GM19467 (cell line): Measurements from ENCODE around the gene NEK3.
"Not testable (repeated sequence)": the region's sequence is repeated elsewhere in the genome, so short reads cannot be mapped to it uniquely, and the experiment has no call there.

Experiments used
- ATAC-seq: cut with Tn5 transposase; IDR thresholded peaks from one replicate; pipeline ENCODE4 v1.9.1; 2021; ENCODE audit warnings: mild to moderate bottlenecking, moderate library complexity; ENCODE audit not compliant: unreplicated experiment

The NEK3 gene, protein sequence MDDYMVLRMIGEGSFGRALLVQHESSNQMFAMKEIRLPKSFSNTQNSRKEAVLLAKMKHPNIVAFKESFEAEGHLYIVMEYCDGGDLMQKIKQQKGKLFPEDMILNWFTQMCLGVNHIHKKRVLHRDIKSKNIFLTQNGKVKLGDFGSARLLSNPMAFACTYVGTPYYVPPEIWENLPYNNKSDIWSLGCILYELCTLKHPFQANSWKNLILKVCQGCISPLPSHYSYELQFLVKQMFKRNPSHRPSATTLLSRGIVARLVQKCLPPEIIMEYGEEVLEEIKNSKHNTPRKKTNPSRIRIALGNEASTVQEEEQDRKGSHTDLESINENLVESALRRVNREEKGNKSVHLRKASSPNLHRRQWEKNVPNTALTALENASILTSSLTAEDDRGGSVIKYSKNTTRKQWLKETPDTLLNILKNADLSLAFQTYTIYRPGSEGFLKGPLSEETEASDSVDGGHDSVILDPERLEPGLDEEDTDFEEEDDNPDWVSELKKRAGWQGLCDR

DNA sequence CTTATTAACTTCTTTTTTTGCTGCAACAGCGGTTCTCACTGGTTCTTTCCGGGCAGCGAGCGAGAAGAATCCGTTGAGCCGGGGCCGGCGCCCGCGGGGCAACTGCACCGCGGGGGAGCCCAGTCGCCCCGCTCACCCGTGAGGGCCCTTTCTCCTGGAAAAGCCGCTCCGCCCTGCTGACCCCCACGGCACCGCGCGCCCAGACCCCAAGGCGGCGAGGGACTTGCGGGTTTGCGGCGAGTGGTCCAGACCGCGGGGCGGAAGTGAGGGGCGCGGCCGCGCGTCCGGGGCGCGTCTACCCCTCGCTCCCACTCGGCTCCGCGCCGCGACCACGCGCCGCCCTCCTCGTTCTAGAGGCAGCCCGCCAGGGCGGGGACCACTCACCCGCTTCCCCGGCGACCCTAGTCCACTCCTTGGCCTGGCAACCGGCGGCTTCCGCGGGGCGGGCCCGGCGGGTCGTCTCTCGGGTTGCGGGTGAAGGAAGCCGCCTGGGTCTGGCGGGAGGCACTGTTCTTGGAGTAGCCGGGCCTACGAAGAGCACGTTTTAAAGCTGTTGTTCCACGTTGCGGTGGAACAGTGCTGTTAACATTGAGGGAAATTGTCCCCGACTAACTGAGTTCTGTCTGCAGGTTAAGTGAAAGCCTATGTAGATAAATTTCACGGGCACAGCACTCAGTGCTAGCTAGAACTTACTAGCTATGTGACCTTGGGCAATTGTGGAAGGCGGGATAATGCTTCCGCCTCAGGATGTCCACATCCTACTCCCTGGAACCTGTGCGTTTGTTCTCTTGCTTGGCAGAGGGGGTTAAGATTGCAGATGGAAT is at the start of gene NEK3:
Gene NEK3 (minus strand): TSS at position 439 of the 824 bp plus-strand sequence. CDS start 3,406 bp downstream, outside the sequence.
- ATAC-seq: peak; percentile 81

DNA sequence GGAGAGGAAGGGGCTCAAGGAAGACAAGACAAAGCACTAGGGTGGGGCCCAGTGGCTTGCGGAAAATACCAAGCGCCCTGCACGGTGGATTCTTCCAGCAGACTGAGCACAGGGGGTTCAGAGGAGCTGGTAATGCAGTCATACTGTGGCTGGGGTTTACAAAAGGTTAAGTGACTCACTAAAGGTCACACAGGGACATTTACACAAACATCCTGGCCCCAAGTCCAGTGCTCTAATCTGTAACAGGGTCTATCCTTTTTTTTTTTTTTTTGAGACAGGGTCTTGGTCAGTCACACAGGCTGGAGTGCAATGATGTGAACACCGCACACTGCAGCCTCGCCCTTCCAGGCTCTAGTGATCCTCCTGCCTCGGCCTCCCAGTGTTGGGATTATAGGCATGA is 49.0 kb upstream of the NEK3 start:
- ATAC-seq: not testable (repeated sequence)

DNA sequence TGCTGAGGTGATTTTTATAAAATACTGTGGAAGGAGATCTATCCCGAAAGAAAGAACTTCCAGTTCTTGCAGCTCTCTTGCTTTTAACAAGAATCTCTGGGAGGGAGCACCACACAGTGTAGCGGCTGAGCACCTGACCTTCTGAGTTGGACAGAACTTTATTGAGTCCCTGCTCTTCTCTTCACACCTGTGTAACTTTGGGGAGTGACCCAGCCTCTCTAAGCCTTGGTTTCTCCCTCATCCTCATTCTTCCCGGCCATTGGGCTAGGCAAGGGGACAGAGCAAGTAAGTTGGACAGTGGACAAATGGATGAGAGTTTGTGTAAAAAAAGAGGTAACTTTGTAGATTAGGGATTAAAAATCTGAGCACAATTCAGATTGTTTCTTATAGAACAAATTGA is 48.5 kb upstream of the NEK3 start:
- ATAC-seq: not testable (repeated sequence)

- not testable (repeated sequence) for ATAC-seq
These were observed 47.9 kb upstream of the NEK3 start for GRCh38 chr13:52207337-52207736.

GRCh38 chr13:52204546-52204945 is 45.1 kb upstream of the NEK3 start:
- ATAC-seq: not testable (repeated sequence)

DNA sequence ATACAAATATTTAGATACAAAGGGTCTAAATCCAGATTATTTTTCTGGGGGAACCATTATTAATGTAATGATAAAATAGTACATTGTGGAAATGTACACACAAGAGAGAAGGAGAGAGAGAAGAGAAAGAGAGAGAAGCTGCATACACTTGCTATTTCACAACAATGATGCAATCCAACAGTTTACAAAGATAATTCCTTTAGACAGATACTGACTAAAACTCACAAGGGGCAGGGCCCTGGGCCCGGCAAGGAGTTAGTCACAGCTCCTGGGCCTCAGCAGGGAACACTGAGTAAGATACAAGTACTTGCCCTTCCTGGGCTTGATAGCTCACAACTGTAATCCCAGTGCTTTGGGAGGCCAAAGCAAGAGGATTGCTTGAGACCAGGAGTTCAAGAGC is 44.5 kb upstream of the NEK3 start:
- not testable (repeated sequence) for ATAC-seq

DNA sequence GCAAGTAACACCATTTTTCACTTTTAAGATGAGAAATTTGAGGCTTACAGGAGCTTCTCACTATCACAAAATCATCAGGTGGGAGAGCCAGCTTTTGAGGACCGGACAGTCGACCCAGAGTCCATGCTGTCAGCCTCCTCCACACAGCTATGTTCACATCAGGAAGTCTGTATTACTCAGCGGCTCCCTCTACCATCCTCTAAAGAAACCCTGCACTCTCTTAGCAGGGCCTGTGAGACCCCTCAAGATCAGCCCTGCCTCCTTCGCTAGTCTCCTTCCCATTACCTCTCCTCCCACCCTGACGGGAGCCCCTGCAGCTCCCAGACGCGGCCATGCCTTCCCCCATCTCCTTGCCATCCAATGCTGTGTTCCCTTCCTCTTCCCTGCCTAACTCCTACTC is 43.1 kb upstream of the NEK3 start:
- ATAC-seq: not testable (repeated sequence)

GRCh38 chr13:52201439-52202193 is 42.2 kb upstream of the NEK3 start:
- not testable (repeated sequence) for ATAC-seq

DNA sequence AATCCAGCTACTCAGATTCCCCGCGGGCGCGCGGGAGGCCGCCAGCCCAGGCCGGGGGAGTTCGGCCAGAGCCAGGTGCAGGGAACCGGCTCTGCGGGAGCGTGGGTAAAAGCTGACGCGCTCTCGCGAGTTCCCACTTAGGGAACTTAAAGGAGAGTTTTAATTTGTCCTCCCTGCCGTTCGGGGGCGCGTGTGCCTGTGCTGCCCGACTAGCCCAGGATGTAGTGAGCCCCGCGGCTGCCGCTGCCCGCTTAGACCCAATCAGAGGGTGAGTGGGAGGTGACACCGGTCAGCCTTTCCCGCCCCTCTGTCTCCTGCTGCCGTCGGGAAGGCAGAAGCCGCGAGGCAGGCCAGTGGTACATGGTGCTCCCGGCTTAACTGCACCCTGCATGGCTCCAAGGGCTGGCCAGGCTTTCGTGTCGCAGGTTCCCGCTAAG is 36.0 kb upstream of the NEK3 start:
- peak; percentile 57 for ATAC-seq

GRCh38 chr13:52194184-52194868 is 34.9 kb upstream of the NEK3 start:
- peak; percentile 71 for ATAC-seq

DNA sequence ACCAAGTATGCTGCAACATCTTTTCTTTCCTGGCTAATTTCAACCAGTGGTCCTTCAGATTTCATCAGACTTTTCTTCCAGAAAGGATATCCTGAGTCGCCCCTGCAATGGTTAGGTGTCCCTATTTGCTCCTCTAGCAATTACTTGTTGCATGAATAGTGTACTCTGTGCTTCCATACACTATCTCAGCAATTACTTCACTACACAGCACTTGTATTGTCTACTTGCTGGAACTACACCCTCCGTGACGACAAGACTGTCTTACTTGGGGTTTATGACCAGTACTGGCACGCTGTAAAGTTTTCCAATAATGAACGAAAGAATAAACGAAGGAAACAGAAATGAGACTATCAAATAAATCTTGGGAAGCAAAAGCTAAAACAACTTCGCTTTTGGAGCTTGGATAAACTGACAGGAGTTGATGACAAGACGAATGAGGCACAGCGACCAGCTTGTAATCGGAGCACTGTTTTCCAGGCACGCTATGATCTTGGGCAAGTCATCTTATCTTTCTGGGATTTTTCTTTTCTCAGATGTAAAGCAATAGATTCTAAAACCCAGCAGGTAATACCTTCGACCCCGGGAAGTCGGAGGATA is 34.3 kb upstream of the NEK3 start:
- ATAC-seq: peak; percentile 4

- ATAC-seq: not testable (repeated sequence)
These were observed 28.2 kb upstream of the NEK3 start for GRCh38 chr13:52187424-52188187.

DNA sequence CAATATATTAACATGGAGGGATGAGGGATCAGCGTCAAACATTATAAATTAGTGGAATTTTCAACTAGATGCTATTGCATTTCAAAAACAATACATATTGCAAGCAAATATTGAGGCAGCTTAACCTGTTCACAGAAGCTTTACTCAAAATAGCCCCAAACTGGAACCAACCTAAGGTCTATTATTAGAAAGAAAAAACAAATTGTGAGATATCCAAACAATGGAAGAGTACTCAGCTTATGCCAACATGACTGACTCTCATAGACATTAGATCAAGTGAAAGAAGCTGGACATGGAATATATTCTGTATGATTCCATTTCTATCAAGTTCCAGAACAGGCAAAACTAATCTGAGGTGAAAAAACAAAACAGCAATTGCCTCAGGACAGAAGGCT is 27.6 kb upstream of the NEK3 start:
- ATAC-seq: no peak

GRCh38 chr13:52181316-52181954 is 22.0 kb upstream of the NEK3 start:
- not testable (repeated sequence) for ATAC-seq

DNA sequence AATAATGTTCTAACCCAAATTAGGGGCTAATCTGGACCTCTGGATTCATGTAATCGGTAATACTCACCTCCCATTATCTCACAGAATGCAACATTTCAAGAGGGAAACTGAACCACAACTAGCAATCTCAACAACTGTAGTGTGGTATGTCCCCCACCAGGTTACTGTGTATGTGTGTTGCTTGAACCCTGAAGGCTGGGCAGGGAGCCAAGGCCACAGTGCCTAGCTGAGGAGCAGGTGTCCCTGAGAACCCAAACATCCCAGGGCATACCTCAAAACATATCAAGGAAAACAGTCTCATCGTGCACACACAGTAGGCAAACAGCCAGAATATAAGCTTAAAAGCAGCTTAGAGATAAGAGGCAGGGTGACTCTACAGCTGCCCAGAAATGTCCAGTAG is 20.5 kb upstream of the NEK3 start:
- no peak for ATAC-seq

DNA sequence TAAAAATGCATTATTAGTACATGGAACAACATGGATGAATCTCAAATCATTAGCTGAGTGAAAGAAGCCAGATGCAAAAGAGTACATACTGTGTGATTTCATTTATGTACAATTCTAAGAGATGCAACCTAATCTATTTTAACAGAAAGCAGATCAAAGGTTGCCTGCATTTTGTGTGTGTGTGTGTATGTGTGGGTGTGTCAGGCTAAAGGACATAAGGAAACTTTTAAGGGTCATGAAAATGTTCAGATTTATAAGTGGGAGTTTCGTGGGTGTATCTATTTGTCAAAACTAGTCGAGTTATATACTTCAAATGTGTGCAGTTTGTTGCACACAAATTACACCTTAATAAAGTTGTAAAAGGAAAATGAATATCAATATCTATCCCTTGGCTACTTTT is 17.9 kb upstream of the NEK3 start:
- no peak for ATAC-seq

DNA sequence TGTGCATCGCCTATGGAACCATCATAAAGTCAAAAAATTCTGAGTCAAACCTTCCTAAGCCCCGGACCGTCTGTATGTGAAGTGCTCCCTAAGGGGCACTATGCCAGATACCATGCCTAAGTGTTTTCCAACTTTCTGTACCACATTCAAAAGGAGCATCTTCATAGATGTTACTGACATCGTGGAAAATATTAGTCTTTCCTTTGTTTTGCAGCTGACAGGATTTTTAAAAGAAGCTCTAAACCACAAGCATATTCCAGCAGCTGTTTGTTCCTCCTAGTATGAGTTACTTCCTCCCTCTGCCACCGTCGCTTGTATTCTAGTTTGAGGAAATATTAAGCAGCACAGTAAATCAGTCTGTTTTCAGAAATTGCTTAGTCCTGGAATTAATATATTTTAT is 14.6 kb upstream of the NEK3 start:
- not testable (repeated sequence) for ATAC-seq

GRCh38 chr13:52173373-52173772 is 14.0 kb upstream of the NEK3 start:
- ATAC-seq: no peak

DNA sequence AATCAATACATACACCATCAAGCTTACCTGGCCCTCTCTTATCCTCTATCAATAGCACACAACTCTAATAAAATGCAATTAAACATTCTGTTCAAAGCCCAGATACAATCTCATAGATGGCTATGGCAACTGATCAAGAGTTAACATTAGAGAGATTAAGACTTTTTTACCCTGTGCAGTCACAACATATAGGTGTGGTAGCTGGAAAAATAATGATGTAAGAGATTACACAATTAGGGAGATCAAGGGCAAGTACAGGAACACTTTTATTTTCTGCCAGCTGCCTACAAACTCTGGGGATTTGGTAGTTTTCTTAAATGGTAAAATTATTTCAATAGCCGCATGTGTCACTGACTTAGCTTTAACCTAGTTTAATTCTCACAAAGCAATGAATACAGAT is 12.3 kb upstream of the NEK3 start:
- not testable (repeated sequence) for ATAC-seq
